HepG2 (cell line): ENCODE data around the gene AUTS2. TPM values are rescaled to one million over a fixed set of nuclear protein-coding genes. Genes with fewer than 3 reads are reported as not detected.

Source experiments
- ATAC-seq: fragments of 200-7000 bp; cut with Tn5 transposase; 3 replicates; pipeline ENCODE4 v1.9.1; 2020; ENCODE audit warnings: mild to moderate bottlenecking, moderate library complexity
- BruUV-seq: library from RNA; stranded (reverse); fragments of 400-500 nt; replicated peaks from 2 replicates; lab custom pipeline; 2021; lab: Mats Ljungman, UMichigan
- CTCF ChIA-PET: fragments of 300-600 bp; formaldehyde crosslinking; extraction: SDS; loops from one replicate; lab custom pipeline; 2021; ENCODE audit warnings: low total read pairs, inconsistent platforms, low intra/inter-chr PET ratio; lab: Yijun Ruan, JAX
- POLR2A ChIA-PET: fragments of 350-600 bp; sonication (Branson Sonifier 250); formaldehyde crosslinking; loops from one replicate; lab custom pipeline; 2020; ENCODE audit warnings: antibody characterized with exemption, inconsistent platforms; lab: Yijun Ruan, JAX
- DNase-seq: peaks from one replicate; pipeline ENCODE4 v3.0.0-alpha.2; 2015; ENCODE audit warnings: low spot score
- FAIRE-seq: peaks from 3 replicates; lab custom pipeline; 2011; peaks lifted over from hg19 to GRCh38; lab: Jason Lieb, UNC
- H2AFZ ChIP-seq: one replicate; pipeline ENCODE4 v1.6.1; 2011; ENCODE audit warnings: low read length, inconsistent platforms
- H3K27ac ChIP-seq: fragments of 300-600 bp; 3 replicates; pipeline ENCODE4 v1.8.0; 2011; ENCODE audit warnings: mixed run types, mild to moderate bottlenecking, mixed read lengths, low read length, inconsistent platforms; ENCODE audit not compliant: insufficient read depth; ENCODE audit errors: extremely low read length
- H3K27me3 ChIP-seq, 2 experiments: fragments of 200-600 bp in 1 of 2; 2 replicates in 1 of 2; 3 replicates in 1 of 2; pipeline versions ENCODE4 v1.6.0 to v1.8.0; 2011; ENCODE audit warnings: low read length in 2 of 2, mild to moderate bottlenecking in 2 of 2, moderate library complexity in 2 of 2, inconsistent platforms in 1 of 2; ENCODE audit not compliant: insufficient read depth in 2 of 2, control insufficient read depth in 1 of 2
- H3K36me3 ChIP-seq, 2 experiments: fragments of 200-600 bp in 1 of 2; replicated peaks in 1 of 2; 2 replicates in 1 of 2; 3 replicates in 1 of 2; pipeline versions ENCODE4 v1.5.1 to v1.8.0; 2011; ENCODE audit warnings: low read length in 2 of 2, inconsistent platforms in 1 of 2; ENCODE audit not compliant: insufficient read depth in 2 of 2, control insufficient read depth in 1 of 2
- H3K4me1 ChIP-seq: 2 replicates; pipeline ENCODE4 v1.5.1; 2012; ENCODE audit warnings: low read length, inconsistent platforms; ENCODE audit not compliant: insufficient read depth
- H3K4me2 ChIP-seq: 2 replicates; pipeline ENCODE4 v1.6.0; 2011; ENCODE audit warnings: low read depth, low read length, inconsistent platforms
- H3K4me3 ChIP-seq, 3 experiments: fragments of 200-600 bp in 1 of 3; sonication (generic), shearing (Covaris generic) in 1 of 3; replicated peaks in 1 of 3; 2 replicates each; pipeline ENCODE4 v1.5.1; 2011 to 2016; ENCODE audit warnings: low read length in 3 of 3, inconsistent platforms in 2 of 3, low read depth in 2 of 3, mild to moderate bottlenecking in 2 of 3, control low read depth in 1 of 3, mixed read lengths in 1 of 3; ENCODE audit not compliant: insufficient read depth in 1 of 3
- H3K79me2 ChIP-seq: one replicate; pipeline ENCODE4 v1.6.1; 2011; ENCODE audit warnings: low read length, inconsistent platforms; ENCODE audit not compliant: insufficient read depth
- H3K9ac ChIP-seq: 2 replicates; pipeline ENCODE4 v1.6.0; 2011; ENCODE audit warnings: mild to moderate bottlenecking, low read depth, low read length, inconsistent platforms; ENCODE audit not compliant: insufficient read depth
- H3K9me3 ChIP-seq: 2 replicates; pipeline ENCODE4 v1.5.1; 2012; ENCODE audit warnings: mild to moderate bottlenecking, low read length
- H4K20me1 ChIP-seq: 2 replicates; pipeline ENCODE4 v1.6.0; 2011; ENCODE audit warnings: inconsistent platforms, mild to moderate bottlenecking, low read length, moderate library complexity; ENCODE audit not compliant: insufficient read depth
- ELF3 ChIP-seq: IDR thresholded peaks from 2 replicates; pipeline ENCODE4 v1.6.1; 2016; ENCODE audit warnings: missing genetic modification reagents, missing compliant biosample characterization
- ESRRA ChIP-seq: sonication (generic); formaldehyde crosslinking; IDR thresholded peaks from 2 replicates; pipeline ENCODE4 v1.5.1; 2020; ENCODE audit warnings: mild to moderate bottlenecking, low read depth, missing genetic modification reagents
- HHEX ChIP-seq: IDR thresholded peaks from 2 replicates; pipeline ENCODE4 v1.6.1; 2016; ENCODE audit warnings: control low read depth
- MIER3 ChIP-seq: IDR thresholded peaks from 2 replicates; pipeline ENCODE4 v1.6.1; 2016; ENCODE audit warnings: missing compliant biosample characterization, borderline replicate concordance
- NR2F2 ChIP-seq: IDR thresholded peaks from 2 replicates; pipeline ENCODE4 v1.6.1; 2012; ENCODE audit warnings: low read depth, inconsistent platforms, borderline replicate concordance
- RBM22 ChIP-seq: fragments of 200-400 bp; formaldehyde crosslinking; optimal IDR thresholded peaks from 2 replicates; pipeline ENCODE3; 2017; ENCODE audit warnings: mild to moderate bottlenecking, low read length, moderate library complexity
- SNAI1 ChIP-seq: sonication (generic); formaldehyde crosslinking; IDR thresholded peaks from 2 replicates; pipeline ENCODE4 v1.5.0; 2020; ENCODE audit warnings: mild to moderate bottlenecking, missing genetic modification reagents, borderline replicate concordance
- SNRNP70 ChIP-seq: fragments of 200-400 bp; formaldehyde crosslinking; IDR thresholded peaks from 2 replicates; pipeline ENCODE4 v1.6.1; 2017; ENCODE audit warnings: mild to moderate bottlenecking, low read depth, low read length, moderate library complexity
- SP2 ChIP-seq: sonication (generic); formaldehyde crosslinking; IDR thresholded peaks from 2 replicates; pipeline ENCODE4 v1.5.1; 2020; ENCODE audit warnings: mild to moderate bottlenecking, missing genetic modification reagents
- SRF ChIP-seq: IDR thresholded peaks from 2 replicates; pipeline ENCODE4 v1.6.1; 2011; ENCODE audit warnings: mild to moderate bottlenecking, low read depth, low read length, moderate library complexity
- TFAP4 ChIP-seq: sonication (generic); IDR thresholded peaks from 2 replicates; pipeline ENCODE4 v1.6.1; 2016; ENCODE audit warnings: low read depth, borderline replicate concordance
- ZBTB25 ChIP-seq: IDR thresholded peaks from 2 replicates; pipeline ENCODE4 v1.6.1; 2018; ENCODE audit warnings: missing genetic modification reagents
- ZFP37 ChIP-seq: sonication (generic); formaldehyde crosslinking; IDR thresholded peaks from 2 replicates; pipeline ENCODE4 v1.4.0; 2020; ENCODE audit warnings: missing genetic modification reagents, borderline replicate concordance
- ZFX ChIP-seq: sonication (generic); formaldehyde crosslinking; IDR thresholded peaks from 2 replicates; pipeline ENCODE4 v1.4.0; 2020; ENCODE audit warnings: mild to moderate bottlenecking, low read depth, missing genetic modification reagents, moderate library complexity
- ZNF569 ChIP-seq: sonication (generic); formaldehyde crosslinking; IDR thresholded peaks from 2 replicates; pipeline ENCODE4 v1.5.0; 2020; ENCODE audit warnings: mild to moderate bottlenecking, missing genetic modification reagents, moderate library complexity, borderline replicate concordance
- ZNF780A ChIP-seq: sonication (generic); formaldehyde crosslinking; IDR thresholded peaks from 2 replicates; pipeline ENCODE4 v1.8.0; 2022; ENCODE audit warnings: mild to moderate bottlenecking, missing genetic modification reagents, moderate library complexity
- ZNF788 ChIP-seq: sonication (generic); formaldehyde crosslinking; IDR thresholded peaks from 2 replicates; pipeline ENCODE4 v1.5.0; 2020; ENCODE audit warnings: mild to moderate bottlenecking, missing genetic modification reagents, borderline replicate concordance
- ZNF891 ChIP-seq: sonication (generic); formaldehyde crosslinking; IDR thresholded peaks from 2 replicates; pipeline ENCODE4 v1.5.0; 2020; ENCODE audit warnings: mild to moderate bottlenecking, missing genetic modification reagents
- WGBS: methylation state at CpG from one replicate; pipeline ENCODE4 v1.1.6; 2017; ENCODE audit warnings: low lambda C conversion rate; 5-methylcytosine and 5-hydroxymethylcytosine counted together
- in situ Hi-C: cut with HindIII; loops from 2 replicates; pipeline ENCODE4 v1.10.0; 2017; ENCODE audit warnings: low pct_unique_long_range_greater_than_20kb; ENCODE audit not compliant: extremely low pct_ligation_motif_present
- intact Hi-C: fragments of 100-400 bp; cut with micrococcal nuclease; formaldehyde crosslinking; loops from one replicate; pipeline ENCODE4 v1.10.0; 2022; ENCODE audit not compliant: unreplicated experiment
- polyA plus RNA-seq, 8 experiments: library from polyadenylated mRNA; depleted of rRNA in 3 of 8; stranded (reverse) in 7 of 8; unstranded in 1 of 8; fragments of >200 nt; fragmentation: Illumina TruSeq in 4 of 8; extraction: Trizol in 4 of 8; gene quantifications; 2 replicates each; pipeline versions ENCODE4 v1.2.1 to v1.2.3, GENCODE V29; 2011 to 2016; ENCODE audit warnings: low read depth in 4 of 8, missing spikeins in 1 of 8, mixed read lengths in 1 of 8; ENCODE audit not compliant: insufficient read depth in 1 of 8
- total RNA-seq, 5 experiments: library from RNA; depleted of rRNA; stranded (reverse); fragments of >200 nt; fragmentation: Illumina TruSeq; extraction: Trizol; gene quantifications; 2 replicates each; pipeline ENCODE4 v1.2.3, GENCODE V29; 2016; ENCODE audit warnings: low read depth in 1 of 5

Gene AUTS2
- total and polyA plus RNA-seq, 2 of the 13 experiments (the other 11 are each of a cell fraction or from before 2014, with no cell fraction given), result 0.38 TPM; not detected in 1

DNA sequence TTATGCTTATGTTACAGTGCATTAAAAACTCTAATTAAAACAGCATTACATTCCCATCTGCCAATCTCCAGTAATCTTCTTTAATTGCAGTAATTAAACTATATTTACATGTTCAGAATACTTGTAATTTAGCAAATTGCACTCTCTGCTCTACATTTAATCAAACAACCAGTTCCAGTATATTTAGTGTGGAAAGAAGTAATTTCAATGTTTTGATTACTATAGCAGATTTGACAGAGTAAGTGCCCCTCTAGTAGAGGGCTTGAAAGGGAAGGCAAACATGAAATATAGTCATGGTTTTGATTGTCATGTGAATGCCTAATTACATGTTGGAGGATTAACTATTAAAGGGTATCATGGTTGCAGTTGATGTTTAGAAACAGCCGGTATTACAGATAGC lies 739.7 kb downstream of the AUTS2 start:
- no peak for ATAC-seq
- H3K27me3 ChIP-seq, result no peaks in the 10 kb centered on the region
- TF ChIP-seq SNRNP70 (no peak), ELF3 (CRISPR knock-in tag) (no peak)
- H3K27ac ChIP-seq, result no peak overlapping the region
- intact Hi-C loops (no loop called here), in situ Hi-C loops (no loop called here)
- no peaks in the 10 kb centered on the region for H3K4me1 ChIP-seq
- BruUV-seq, result no TSS peak
- H3K9ac ChIP-seq, result no peak overlapping the region
- H4K20me1 ChIP-seq, result no peaks in the 10 kb centered on the region
- POLR2A ChIA-PET, result no interaction called here
- H3K36me3 ChIP-seq, result no peaks in the 10 kb centered on the region
- no peak for FAIRE-seq
- CTCF ChIA-PET, result no interaction called here
- no peak overlapping the region for H3K4me3 ChIP-seq
- no peak for DNase-seq
- no peaks in the 10 kb centered on the region for H3K79me2 ChIP-seq
- no peaks in the 10 kb centered on the region for H3K9me3 ChIP-seq
- 0% methylated on average over 1 of the region's 1 CpG for WGBS
- no peak overlapping the region for H2AFZ ChIP-seq
- H3K4me2 ChIP-seq, result no peak overlapping the region

DNA sequence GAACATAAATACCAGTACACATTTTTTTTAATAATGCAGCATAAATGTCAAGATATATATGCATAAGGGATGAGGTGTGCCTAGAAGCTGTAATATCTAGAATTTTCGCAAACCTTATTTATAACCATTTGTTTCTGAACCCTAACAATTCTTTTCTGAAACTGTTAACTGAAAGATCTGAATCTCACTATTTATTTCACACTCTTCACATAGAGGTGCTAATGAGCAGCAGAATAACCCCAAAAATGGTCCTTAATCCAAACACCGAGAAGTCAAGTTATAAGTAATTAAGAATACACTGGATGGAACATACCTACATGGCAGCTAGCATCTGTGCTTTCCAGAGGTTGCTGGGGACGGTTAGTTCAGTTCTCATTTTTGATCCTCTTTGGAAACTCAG lies 742.0 kb downstream of the AUTS2 start:
- no peaks in the 10 kb centered on the region for H3K27me3 ChIP-seq
- 6% methylated on average over 3 of the region's 3 CpGs for WGBS
- no peak overlapping the region for H3K9ac ChIP-seq
- no peaks in the 10 kb centered on the region for H3K4me1 ChIP-seq
- no peaks in the 10 kb centered on the region for H4K20me1 ChIP-seq
- ATAC-seq (no peak), DNase-seq (no peak), FAIRE-seq (no peak)
- POLR2A ChIA-PET, result no interaction called here
- H3K4me3 ChIP-seq, result no peak overlapping the region
- TF ChIP-seq ESRRA (CRISPR knock-in tag) (no peak), HHEX (CRISPR knock-in tag) (no peak), ZNF569 (CRISPR knock-in tag) (no peak), SP2 (CRISPR knock-in tag) (no peak), ZNF780A (CRISPR knock-in tag) (no peak), NR2F2 (no peak), ZNF788 (no peak), RBM22 (no peak), ZFP37 (no peak), TFAP4 (no peak), ZBTB25 (CRISPR knock-in tag) (no peak), MIER3 (CRISPR knock-in tag) (no peak), SNAI1 (CRISPR knock-in tag) (no peak), ZNF891 (no peak), SRF (no peak), ZFX (no peak)
- BruUV-seq, result no TSS peak
- CTCF ChIA-PET, result no interaction called here
- in situ Hi-C loops (no loop called here), intact Hi-C loops (no loop called here)
- H3K36me3 ChIP-seq, result no peaks in the 10 kb centered on the region
- no peak overlapping the region for H3K27ac ChIP-seq
- H3K4me2 ChIP-seq, result no peak overlapping the region
- no peaks in the 10 kb centered on the region for H3K79me2 ChIP-seq
- no peak overlapping the region for H2AFZ ChIP-seq
- H3K9me3 ChIP-seq, result no peaks in the 10 kb centered on the region
